ENCODE data around the gene DPP6.

DPP6 gene

GRCh38 chr7:154736389-154736788 is 684.2 kb downstream of the DPP6 start:
- TF ChIP-seq REST (IDR thresholded peaks at IDR 0.05; ENCODE audit: low read depth) (no peak), TEAD4 (IDR thresholded peaks at IDR 0.05) (no peak), CEBPB (IDR thresholded peaks at IDR 0.05) (no peak), TCF12 (IDR thresholded peaks at IDR 0.05; ENCODE audit: low read depth) (no peak)

- TF ChIP-seq CREB1 (IDR thresholded peaks at IDR 0.05; ENCODE audit: low read depth) (no peak), USF1 (IDR thresholded peaks at IDR 0.05) (no peak), NFIC (IDR thresholded peaks at IDR 0.05) (no peak), REST (IDR thresholded peaks at IDR 0.05; ENCODE audit: low read depth) (no peak), YY1 (IDR thresholded peaks at IDR 0.05; ENCODE audit: low read depth) (no peak), MAX (IDR thresholded peaks at IDR 0.05) (no peak), TAF1 (IDR thresholded peaks at IDR 0.05; ENCODE audit: low read depth) (no peak), EP300 (IDR thresholded peaks at IDR 0.05; ENCODE audit: borderline replicate concordance) (no peak), TEAD4 (IDR thresholded peaks at IDR 0.05) (no peak), EGR1 (IDR thresholded peaks at IDR 0.05) (no peak)
Observed at GRCh38 chr7:154738216-154738615, 686.0 kb downstream of the DPP6 start.

GRCh38 chr7:154741131-154741530 is 688.9 kb downstream of the DPP6 start:
- no peak for TF ChIP-seq TEAD4 (IDR thresholded peaks at IDR 0.05)

GRCh38 chr7:154743206-154743605 is 691.0 kb downstream of the DPP6 start:
- TF ChIP-seq YY1 (IDR thresholded peaks at IDR 0.05; ENCODE audit: low read depth) (no peak), USF1 (IDR thresholded peaks at IDR 0.05) (no peak), CEBPB (IDR thresholded peaks at IDR 0.05) (no peak), TAF1 (IDR thresholded peaks at IDR 0.05; ENCODE audit: low read depth) (no peak), MAX (IDR thresholded peaks at IDR 0.05) (no peak), CREB1 (IDR thresholded peaks at IDR 0.05; ENCODE audit: low read depth) (no peak), EP300 (IDR thresholded peaks at IDR 0.05; ENCODE audit: borderline replicate concordance) (no peak), FOXM1 (IDR thresholded peaks at IDR 0.05; ENCODE audit: borderline replicate concordance, low read depth) (no peak), TCF12 (IDR thresholded peaks at IDR 0.05; ENCODE audit: low read depth) (no peak), RAD21 (IDR thresholded peaks at IDR 0.05; ENCODE audit: low read depth) (no peak), EGR1 (IDR thresholded peaks at IDR 0.05) (no peak), NFIC (IDR thresholded peaks at IDR 0.05) (no peak), TEAD4 (IDR thresholded peaks at IDR 0.05) (no peak), REST (IDR thresholded peaks at IDR 0.05; ENCODE audit: low read depth) (no peak), ZBTB7A (IDR thresholded peaks at IDR 0.05; ENCODE audit: low read depth) (no peak)

- TF ChIP-seq USF1 (IDR thresholded peaks at IDR 0.05) (no peak), REST (IDR thresholded peaks at IDR 0.05; ENCODE audit: low read depth) (no peak), ZBTB7A (IDR thresholded peaks at IDR 0.05; ENCODE audit: low read depth) (no peak), RAD21 (IDR thresholded peaks at IDR 0.05; ENCODE audit: low read depth) (peak; percentile 53), FOXM1 (IDR thresholded peaks at IDR 0.05; ENCODE audit: borderline replicate concordance, low read depth) (no peak)
Observed at GRCh38 chr7:154744256-154744860, 692.2 kb downstream of the DPP6 start.

Measured in Ishikawa (cell line).